Measurements from ENCODE around the gene DCTN4.
"Not testable (repeated sequence)": the region's sequence is repeated elsewhere in the genome, so short reads cannot be mapped to it uniquely, and the experiment has no call there.

- not testable (repeated sequence) for TF ChIP-seq EZH2 (IDR thresholded peaks at IDR 0.05; ENCODE audit: low read length, unreplicated experiment); CTCF (conservative IDR thresholded peaks at IDR 0.05; ENCODE audit: low read depth, low read length)
Observed at GRCh38 chr5:150742455-150743141, 16.2 kb downstream of the DCTN4 start.

Data from PC-3 (cell line).